HG03354 (cell line): ENCODE measurements around the gene GZMA.
"Not testable (repeated sequence)": the region's sequence is repeated elsewhere in the genome, so short reads cannot be mapped to it uniquely, and the experiment has no call there.

ENCODE experiments used
- ATAC-seq: cut with Tn5 transposase; IDR thresholded peaks from one replicate; pipeline ENCODE4 v1.9.1; 2021; ENCODE audit warnings: mild to moderate bottlenecking; ENCODE audit not compliant: unreplicated experiment, poor library complexity, severe bottlenecking

The GZMA gene

GRCh38 chr5:55104946-55105701, 2.7 kb downstream of the GZMA start:
- no peak for ATAC-seq

- not testable (repeated sequence) for ATAC-seq
These were observed 3.5 kb downstream of the GZMA start for GRCh38 chr5:55105976-55106375.

DNA sequence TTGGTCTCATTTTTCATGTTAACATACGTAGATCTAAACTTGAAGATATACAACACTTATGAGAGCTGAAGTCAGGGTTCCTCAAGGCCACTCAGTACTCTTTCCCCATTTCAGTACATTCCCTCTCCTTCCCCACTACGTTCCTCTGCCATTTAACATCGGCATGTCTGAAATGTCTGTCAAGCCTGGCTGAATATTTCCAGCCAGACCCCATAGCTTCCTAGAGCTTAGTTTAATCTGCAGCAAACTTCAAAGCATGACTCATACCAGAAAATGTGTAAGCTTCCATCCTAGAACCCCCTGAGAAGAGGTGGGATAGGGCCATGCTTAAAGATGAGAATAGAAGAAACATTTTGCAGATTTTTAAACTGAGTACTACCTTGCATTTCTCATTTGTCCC, 6.2 kb downstream of the GZMA start:
- no peak for ATAC-seq

DNA sequence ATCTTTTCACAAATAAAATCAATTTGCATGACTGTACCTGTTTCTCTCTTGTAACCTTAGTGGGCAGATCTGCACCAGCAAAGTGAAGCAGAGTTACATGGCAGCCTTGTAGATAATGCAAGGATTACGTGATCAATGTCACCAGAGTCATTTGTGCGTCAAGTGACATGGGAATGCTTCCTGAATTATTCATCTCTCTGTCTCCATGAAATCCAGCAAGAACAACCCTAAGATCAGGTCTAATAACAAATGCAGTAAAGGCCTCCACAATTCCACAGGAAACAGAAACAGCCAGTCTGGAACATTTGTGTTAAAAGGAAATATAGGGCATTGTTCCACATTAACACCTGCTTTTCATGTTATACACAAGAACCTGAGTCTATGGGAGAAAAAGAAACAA, 7.8 kb downstream of the GZMA start:
- ATAC-seq, result no peak

DNA sequence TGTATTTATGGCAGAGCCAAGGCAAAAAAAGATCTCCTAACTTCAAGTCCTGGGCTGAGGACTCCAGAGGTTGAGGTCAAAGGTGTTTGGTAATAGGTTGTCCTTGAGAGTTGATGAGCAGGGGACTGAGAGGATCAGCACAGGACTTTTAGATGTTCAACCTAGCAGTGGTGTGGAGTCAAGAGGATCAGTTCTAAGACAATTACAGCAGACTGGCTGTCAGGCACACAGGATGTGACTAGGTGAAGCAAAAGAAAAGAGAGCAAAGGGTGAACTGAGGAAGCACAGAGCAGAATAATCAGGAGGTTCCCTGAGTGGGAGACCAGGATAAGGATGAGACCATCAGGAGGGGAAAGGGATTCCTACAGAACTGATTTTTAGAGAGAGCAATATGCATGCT, 10.9 kb downstream of the GZMA start:
- ATAC-seq, result no peak

DNA sequence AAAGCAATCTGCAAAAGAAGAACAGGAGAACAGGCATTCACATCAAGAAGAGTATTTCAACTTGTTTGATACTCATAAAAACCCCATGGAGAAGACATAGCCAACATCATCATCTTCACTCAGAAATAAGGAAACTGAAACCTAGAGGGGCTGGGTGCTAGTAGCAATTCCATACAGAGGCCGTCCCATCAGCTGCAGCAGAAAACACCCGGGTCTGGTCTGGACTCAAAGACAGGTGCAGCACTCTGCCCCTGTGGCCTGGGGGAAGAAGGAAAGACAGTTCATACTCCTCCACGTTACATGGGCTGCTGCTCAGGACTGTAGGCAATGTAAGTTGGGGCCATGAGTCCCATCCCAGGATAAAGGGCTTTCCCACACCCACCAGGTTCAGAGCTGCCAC, 11.6 kb downstream of the GZMA start:
- ATAC-seq, result no peak

DNA sequence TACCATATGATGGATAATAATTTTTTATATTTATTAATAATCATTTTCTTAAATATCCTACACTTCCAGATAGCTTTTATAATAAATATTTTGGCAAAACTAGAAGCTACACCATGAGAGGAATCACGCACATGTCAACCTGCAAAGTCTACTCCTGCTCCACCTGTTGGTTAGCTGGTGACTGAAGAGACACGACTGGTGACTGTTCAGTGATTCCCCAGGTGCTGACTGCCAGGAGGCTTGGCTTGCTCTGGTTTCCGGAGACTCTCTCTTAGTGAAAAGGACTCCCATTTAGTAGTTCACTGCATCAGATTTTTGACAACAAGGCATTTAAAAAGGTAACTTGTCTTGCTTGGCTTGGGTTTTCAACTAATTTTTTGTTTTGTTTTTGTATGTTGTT, 20.9 kb downstream of the GZMA start:
- no peak for ATAC-seq

DNA sequence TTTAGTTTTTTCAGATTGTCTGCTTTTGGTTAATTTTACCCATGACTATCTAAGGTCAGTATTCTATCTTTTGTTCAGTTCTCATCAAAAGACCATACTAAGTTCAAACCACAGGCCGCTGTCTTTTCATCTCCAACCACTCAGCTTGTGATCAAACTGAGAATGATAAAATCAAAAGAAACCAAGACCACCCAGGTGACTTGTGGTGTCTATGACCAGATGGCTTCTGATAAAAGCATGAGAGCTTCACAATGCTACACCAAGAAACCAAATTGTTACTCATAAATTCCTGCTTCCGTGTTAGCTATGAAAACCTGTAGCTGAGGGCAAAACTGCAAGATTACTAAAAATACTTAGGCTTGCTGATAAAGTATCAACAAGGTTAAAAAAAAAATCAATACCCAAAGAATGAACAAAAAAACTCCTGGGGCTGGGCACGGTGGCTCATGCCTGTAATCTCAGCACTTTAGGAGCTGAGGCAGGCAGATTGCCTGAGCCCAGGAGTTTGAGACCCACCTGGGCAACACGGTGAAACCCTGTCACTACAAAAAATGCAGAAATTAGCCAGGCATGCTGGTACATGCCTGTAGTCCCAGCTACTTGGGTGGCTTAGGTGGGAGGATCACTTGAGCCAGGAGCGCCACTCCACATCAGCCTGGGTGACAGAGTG, 31.7 kb downstream of the GZMA start:
- ATAC-seq, result no peak

- ATAC-seq, result no peak
These were observed 34.1 kb downstream of the GZMA start for GRCh38 chr5:55136521-55136920.

DNA sequence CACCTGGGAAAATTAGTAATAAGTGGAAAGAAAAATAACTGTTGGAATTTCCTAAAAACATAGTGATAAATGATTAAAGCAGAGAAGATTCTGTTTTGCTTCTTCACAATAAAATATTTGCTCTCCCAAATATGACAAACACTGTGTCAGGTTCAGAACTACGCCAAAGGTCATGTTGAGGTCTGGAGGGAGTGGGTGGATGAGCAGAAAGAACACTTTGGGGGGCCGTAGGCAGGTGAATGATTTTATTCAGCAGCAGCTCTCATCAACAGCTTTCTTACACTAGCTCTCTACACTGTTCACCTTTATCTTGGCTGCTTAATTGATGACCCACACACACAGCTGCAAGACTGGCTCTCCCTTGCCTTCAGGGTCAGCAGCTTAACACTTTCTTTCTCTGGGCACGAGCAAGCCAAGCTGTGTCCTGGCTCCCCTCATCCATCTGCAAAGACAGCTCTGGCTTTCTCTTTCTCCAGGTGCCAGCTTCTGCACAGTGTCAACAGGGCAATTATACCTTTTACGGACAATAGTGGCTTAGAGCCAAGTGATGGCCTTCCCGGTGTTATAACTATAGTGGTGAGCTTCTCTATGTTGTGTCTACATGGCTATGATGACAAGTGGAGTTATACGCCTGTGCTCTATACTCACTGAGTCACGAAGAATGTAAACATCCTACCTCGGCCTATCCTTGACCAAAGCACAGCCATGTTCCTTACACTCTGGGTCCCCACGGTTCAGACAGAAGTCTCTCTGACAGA, 38.6 kb downstream of the GZMA start:
- ATAC-seq, result no peak

DNA sequence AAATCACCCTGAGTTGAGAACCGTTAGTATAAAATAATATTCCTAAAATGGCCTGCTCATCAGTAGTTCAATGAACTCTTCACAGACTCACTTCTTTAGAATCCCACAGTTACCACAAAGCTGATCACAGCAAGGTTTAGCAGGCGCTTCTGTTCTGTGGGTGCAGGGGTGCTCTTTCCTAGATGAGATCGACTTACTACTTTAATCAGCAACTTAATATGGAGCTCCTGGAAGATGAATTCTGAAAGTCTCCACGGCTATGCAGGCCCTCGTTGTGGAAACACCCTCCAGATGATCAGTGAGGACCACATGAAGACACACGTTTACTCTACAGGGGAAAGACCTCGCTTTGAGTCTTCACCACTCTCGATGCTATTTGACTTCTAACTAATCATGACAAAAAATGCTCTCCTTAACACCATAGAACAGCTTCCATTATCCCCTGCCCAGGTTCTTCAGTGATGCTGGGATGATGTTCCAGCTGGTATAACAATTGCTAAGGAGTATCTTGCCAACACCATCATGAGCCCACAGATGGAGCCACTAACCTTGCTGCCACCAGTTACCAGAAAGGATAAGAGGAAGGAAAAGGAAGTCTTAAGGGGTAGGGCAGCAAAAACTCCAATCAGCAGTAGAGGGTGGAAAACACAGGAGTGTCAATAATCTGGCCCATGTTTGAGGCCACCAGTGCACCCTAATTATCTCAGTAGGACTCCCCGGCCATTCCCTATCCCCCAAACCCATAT, 39.7 kb downstream of the GZMA start:
- no peak for ATAC-seq

DNA sequence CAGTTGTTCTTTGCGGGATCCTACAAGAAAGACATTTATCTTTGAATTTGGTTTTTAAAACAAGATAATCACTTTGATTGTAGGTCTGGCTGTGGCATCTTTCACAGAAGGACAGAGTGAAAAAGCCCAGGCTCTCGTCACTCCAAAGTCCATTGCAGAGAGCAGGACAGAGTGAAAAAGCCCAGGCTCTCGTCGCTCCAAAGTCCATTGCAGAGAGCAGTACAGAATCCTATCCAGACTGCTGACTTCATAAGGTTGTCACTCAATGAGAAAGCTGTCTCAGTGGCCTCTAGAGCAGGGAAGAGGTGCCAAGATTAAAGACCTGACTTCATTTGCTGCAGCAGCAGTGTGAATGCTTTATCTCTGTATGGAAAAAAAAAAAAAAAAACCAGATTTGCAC, 41.2 kb downstream of the GZMA start:
- no peak for ATAC-seq

- no peak for ATAC-seq
These were observed 43.6 kb downstream of the GZMA start for GRCh38 chr5:55146080-55146479.

- peak; percentile 89 for ATAC-seq
These were observed 44.2 kb downstream of the GZMA start for GRCh38 chr5:55146543-55147151.

DNA sequence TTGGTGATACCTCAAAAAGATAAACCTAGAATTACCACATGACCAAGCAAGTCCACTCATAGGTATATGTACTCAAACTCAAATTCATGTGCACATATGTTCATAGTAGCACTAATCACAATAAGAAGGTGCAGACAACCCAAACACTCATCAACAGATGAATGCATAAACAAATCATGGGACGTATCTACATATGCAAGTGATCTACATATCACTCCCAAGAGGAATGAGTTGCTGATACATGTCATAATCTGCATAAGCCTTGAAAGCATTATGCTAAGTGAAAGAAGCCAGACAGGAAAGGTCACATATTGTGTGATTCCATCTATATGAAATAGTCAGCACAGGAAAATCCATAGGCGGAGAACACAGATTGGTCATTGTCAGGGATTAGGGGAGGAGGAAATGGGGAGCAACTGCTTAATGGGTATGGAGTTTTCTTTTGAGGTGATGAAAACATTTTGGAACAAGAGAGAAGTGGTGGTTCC, 46.9 kb downstream of the GZMA start:
- ATAC-seq, result no peak

DNA sequence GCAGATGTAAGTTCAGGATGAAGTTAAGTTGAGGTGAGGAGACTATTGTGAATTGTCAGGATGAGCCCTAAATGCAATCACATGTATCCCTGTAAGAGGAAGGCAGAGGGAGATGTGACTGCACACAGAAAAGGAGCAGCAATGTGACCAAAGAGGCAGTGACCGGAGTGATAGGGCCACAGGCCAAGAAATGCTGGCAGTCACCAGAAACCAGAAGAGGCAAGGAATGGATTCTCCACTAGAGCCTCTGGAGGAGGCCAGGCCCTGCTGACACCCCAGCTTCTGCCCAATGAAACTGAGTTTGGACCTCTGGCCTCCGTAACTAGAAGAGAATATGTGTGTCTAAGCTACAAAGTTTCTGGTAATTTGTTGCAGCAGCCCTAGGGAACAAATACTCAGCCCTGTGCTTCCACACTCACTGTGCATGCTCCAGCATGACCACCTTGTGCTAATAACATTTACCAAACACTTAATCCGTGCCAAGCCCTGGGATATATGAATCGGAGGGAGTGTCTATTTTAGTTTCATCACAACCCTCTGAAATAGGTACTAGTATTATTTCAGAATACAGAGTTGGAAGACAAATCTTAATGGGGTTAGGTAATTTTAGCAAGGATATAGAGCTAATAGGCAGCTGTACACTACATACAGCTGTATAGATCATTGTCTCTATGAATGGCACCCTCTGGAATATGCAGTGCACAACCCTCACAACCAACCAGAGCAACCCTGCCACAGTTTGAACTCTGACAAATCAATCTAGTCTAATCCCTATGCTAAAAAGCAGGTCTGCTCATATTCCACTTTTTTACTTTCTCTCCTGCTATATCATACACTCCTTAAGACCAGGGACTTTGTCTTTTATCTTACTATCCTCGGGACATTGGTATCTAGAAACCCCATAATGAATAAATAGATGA, 49.7 kb downstream of the GZMA start:
- ATAC-seq, result no peak

DNA sequence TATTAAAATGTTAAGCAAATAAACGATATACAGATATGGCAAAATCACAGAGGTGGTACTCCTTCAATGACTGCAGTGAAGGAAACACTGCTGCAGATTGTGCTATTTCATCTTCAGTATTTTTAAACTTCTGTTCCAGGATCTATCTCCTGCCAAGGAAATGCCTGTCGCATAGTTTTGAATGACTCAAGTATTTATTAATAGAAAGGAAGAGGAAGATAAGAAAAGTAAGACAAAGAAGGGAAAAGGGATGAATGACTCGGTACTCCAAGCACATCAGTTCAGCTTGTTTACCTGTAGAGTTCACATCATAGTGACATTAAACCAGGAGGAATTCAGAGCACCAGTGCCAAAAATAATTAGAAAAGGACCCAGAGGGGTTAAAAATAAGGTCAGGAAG, 52.4 kb downstream of the GZMA start:
- no peak for ATAC-seq
